ENCODE measurements around the gene RRP8. TPM values are rescaled to one million over a fixed set of nuclear protein-coding genes. Genes with fewer than 3 reads are reported as not detected.

Gene RRP8
- total and polyA plus RNA-seq, 9 of the 15 experiments (the other 6 are each of a cell fraction or from before 2014, with no cell fraction given), result 5.7 to 47.3 (median 32.6) TPM

GRCh38 chr11:6619004-6619745 is 15.8 kb upstream of the RRP8 start, which contains the start of gene TPP1 (continued):
- TF ChIP-seq MLLT1 (IDR thresholded peaks at IDR 0.05), result 0 out of 4 replicates have a peak, but pooled peaks of 1 of the 2 experiments have one; percentile 33
- no peak for TF ChIP-seq RBM22 (IDR thresholded peaks at IDR 0.05; ENCODE audit: low read depth, low read length, poor library complexity, severe bottlenecking)
- no peak for TF ChIP-seq ARID3A (IDR thresholded peaks at IDR 0.05; ENCODE audit: borderline replicate concordance, low read depth, low read length)
- TF ChIP-seq TFAM (CRISPR knock-in tag; conservative IDR thresholded peaks at IDR 0.05), result no peak
- TF ChIP-seq ELK1 (CRISPR knock-in tag; IDR thresholded peaks at IDR 0.05), result no peak
- TF ChIP-seq ERF (CRISPR knock-in tag; IDR thresholded peaks at IDR 0.05), result no peak
- no peak for TF ChIP-seq ZC3H11A (IDR thresholded peaks at IDR 0.05; ENCODE audit: low read depth, low read length)
- TF ChIP-seq FOXJ3 (CRISPR knock-in tag; IDR thresholded peaks at IDR 0.05), result no peak
- no peak for TF ChIP-seq ZFP30 (CRISPR knock-in tag; IDR thresholded peaks at IDR 0.05; ENCODE audit: borderline replicate concordance)
- TF ChIP-seq MYNN (IDR thresholded peaks at IDR 0.05), result no peak
- TF ChIP-seq MYNN (CRISPR knock-in tag; IDR thresholded peaks at IDR 0.05), result no peak
- TF ChIP-seq ZNF184 (CRISPR knock-in tag; IDR thresholded peaks at IDR 0.05), result no peak
- no peak for TF ChIP-seq ZNF695 (CRISPR knock-in tag; IDR thresholded peaks at IDR 0.05)
- TF ChIP-seq ZNF592 (IDR thresholded peaks at IDR 0.05), result no peak
- no peak for TF ChIP-seq ARID1B (IDR thresholded peaks at IDR 0.05)
- TF ChIP-seq SUPT5H (IDR thresholded peaks at IDR 0.05), result peak; percentile 74
- TF ChIP-seq TAF15 (IDR thresholded peaks at IDR 0.05; ENCODE audit: low read depth, low read length), result no peak
- TF ChIP-seq ATF6 (CRISPR knock-in tag; IDR thresholded peaks at IDR 0.05), result no peak

All from K562 (cell line).